Osteocyte (in vitro differentiated cells): ENCODE measurements around the gene SLC16A11. TPM values are rescaled to one million over a fixed set of nuclear protein-coding genes. Genes with fewer than 3 reads are reported as not detected.

Source experiments
- DNase-seq: peaks from one replicate; pipeline ENCODE4 v3.0.0; 2021; ENCODE audit warnings: mixed read lengths; ENCODE audit not compliant: unreplicated experiment; ENCODE audit errors: extremely low spot score
- H3K27ac Mint-ChIP-seq: one replicate; pipeline ENCODE4 v1.8.0; 2021; ENCODE audit warnings: mild to moderate bottlenecking, mixed read lengths; ENCODE audit not compliant: unreplicated experiment
- H3K27me3 Mint-ChIP-seq: one replicate; pipeline ENCODE4 v1.8.0; 2021; ENCODE audit warnings: mixed read lengths; ENCODE audit not compliant: unreplicated experiment
- H3K36me3 Mint-ChIP-seq: one replicate; pipeline ENCODE4 v1.8.0; 2021; ENCODE audit warnings: mixed read lengths; ENCODE audit not compliant: unreplicated experiment
- H3K4me1 Mint-ChIP-seq: one replicate; pipeline ENCODE4 v1.8.0; 2021; ENCODE audit warnings: mixed read lengths; ENCODE audit not compliant: unreplicated experiment
- H3K4me3 Mint-ChIP-seq: one replicate; pipeline ENCODE4 v1.8.0; 2021; ENCODE audit warnings: mild to moderate bottlenecking, moderate library complexity, mixed read lengths; ENCODE audit not compliant: unreplicated experiment
- H3K9me3 Mint-ChIP-seq: one replicate; pipeline ENCODE4 v1.8.0; 2021; ENCODE audit warnings: mixed read lengths; ENCODE audit not compliant: unreplicated experiment
- total RNA-seq: library from RNA; stranded (reverse); gene quantifications from 2 replicates; pipeline ENCODE4 v1.2.1, GENCODE V29; 2021
- TF ChIP-seq, protein P1 (sequence below): fragments of 200-600 bp; sonication (generic); IDR thresholded peaks from 2 replicates; pipeline ENCODE4 v1.5.0; 2021; ENCODE audit warnings: antibody characterized with exemption, mild to moderate bottlenecking, moderate library complexity

Gene SLC16A11
- total RNA-seq, 1 donor from 2014 or later = 0.75 TPM

DNA sequence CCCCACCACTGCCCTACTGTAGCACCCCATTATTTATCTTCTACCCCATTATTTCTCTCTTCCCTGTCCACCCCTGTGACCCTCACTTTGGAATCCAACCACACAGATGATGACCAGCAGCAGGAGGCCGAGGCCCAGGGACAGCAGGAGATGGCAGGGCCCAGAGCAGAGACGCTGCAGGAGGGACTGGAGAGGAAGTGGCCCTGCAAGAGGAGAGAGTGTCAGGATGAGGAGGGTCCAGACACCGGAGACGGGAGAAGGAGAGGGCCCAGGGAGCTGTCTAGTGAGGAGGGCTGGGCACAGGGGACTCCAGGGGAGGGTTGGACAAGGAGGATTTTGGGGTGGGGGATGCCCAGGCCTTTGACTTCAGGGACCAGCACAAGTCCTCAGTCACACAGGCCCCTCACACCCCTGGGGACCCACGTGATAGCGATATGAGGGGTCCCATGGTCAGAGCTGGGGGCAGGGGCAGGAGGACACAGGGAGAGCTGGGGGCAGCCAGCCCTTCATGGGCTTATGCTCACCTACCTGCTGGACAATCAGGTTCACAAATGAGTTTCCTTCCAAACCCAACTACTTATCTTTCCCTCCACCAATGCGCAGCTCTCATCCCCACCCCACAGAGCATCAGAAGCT lies 34.1 kb upstream of the SLC16A11 start:
- Mint-ChIP-seq H3K36me3 (no peaks in the 10 kb centered on the region), H3K27ac (no peak overlapping the region), H3K4me1 (no peaks in the 10 kb centered on the region), H3K27me3 (peaks cover 6% of the 10 kb centered on the region), H3K9me3 (no peaks in the 10 kb centered on the region), H3K4me3 (no peak overlapping the region)
- no peak for DNase-seq
- TF ChIP-seq, protein P1, sequence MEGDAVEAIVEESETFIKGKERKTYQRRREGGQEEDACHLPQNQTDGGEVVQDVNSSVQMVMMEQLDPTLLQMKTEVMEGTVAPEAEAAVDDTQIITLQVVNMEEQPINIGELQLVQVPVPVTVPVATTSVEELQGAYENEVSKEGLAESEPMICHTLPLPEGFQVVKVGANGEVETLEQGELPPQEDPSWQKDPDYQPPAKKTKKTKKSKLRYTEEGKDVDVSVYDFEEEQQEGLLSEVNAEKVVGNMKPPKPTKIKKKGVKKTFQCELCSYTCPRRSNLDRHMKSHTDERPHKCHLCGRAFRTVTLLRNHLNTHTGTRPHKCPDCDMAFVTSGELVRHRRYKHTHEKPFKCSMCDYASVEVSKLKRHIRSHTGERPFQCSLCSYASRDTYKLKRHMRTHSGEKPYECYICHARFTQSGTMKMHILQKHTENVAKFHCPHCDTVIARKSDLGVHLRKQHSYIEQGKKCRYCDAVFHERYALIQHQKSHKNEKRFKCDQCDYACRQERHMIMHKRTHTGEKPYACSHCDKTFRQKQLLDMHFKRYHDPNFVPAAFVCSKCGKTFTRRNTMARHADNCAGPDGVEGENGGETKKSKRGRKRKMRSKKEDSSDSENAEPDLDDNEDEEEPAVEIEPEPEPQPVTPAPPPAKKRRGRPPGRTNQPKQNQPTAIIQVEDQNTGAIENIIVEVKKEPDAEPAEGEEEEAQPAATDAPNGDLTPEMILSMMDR = no peak

DNA sequence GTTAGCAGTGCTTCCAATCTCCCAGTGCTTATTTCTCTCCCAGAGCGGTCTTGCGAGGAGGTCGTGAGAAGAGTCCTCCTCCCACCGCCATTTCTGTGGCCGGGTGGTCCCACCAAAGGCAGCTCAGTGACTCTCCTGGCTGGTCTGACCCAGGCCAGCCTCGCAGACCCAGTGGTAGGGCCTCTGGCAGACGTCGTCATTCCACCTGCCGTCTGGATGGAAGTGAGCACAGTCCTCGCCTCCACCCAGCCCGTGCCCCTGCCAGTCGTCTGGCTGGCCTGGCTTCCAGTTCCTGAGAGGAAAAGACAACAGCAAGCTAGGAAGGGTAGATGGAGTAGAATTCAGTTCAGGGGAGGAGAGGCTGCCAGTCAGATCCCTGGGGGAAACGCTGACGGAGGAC lies 31.0 kb upstream of the SLC16A11 start:
- TF ChIP-seq, protein P1 = no peak
- Mint-ChIP-seq H3K9me3 (no peaks in the 10 kb centered on the region), H3K36me3 (no peaks in the 10 kb centered on the region), H3K27me3 (peaks cover 17% of the 10 kb centered on the region), H3K27ac (no peak overlapping the region), H3K4me1 (no peaks in the 10 kb centered on the region), H3K4me3 (no peak overlapping the region)
- DNase-seq = no peak

DNA sequence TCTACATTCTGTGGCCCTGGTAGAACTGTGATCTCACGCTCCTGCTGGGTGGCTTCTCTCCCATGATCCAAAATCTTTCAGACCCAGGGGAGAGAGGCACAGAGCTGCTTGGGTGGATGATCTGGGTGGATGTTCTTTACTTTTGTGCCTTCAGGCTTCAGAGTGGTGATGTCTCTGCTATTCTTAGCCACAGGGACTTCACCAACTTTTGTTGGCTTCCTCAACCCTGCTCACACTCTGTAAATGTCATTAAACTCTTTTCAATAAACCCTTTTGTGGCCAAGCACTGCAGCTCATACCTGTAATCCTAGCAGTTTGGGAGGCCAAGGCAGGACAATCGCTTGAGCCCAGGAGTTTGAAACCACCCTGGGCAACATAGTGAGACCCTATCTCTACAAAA lies 28.5 kb upstream of the SLC16A11 start:
- Mint-ChIP-seq H3K4me3 (no peak overlapping the region), H3K27ac (no peak overlapping the region), H3K9me3 (peaks cover 9% of the 10 kb centered on the region), H3K27me3 (peaks cover 20% of the 10 kb centered on the region), H3K36me3 (no peaks in the 10 kb centered on the region), H3K4me1 (no peaks in the 10 kb centered on the region)
- no peak for DNase-seq
- TF ChIP-seq, protein P1 = no peak

DNA sequence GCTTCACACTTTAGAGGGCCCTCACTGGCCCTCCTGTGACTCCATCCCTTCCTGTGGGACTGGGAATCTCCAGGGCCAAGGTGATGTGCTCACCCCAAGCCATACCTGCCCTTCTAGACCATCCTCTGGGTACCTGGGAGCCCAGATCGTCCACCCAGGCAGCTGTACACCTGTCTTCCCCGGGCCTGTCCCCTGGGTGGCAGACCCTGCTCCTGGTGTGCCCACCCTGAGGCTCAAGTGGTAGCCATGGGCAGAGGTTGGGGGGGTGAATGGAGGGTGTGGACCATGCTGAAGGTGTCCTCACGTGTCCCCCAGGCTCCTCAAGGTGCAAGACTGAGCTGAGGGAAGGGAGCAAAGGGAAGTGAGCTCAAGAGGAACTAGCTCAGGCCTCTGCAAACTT lies 26.8 kb upstream of the SLC16A11 start:
- Mint-ChIP-seq H3K4me3 (no peak overlapping the region), H3K4me1 (no peaks in the 10 kb centered on the region), H3K27ac (no peak overlapping the region), H3K36me3 (no peaks in the 10 kb centered on the region), H3K9me3 (peaks cover 9% of the 10 kb centered on the region), H3K27me3 (peaks cover 24% of the 10 kb centered on the region)
- TF ChIP-seq, protein P1 = no peak
- no peak for DNase-seq

DNA sequence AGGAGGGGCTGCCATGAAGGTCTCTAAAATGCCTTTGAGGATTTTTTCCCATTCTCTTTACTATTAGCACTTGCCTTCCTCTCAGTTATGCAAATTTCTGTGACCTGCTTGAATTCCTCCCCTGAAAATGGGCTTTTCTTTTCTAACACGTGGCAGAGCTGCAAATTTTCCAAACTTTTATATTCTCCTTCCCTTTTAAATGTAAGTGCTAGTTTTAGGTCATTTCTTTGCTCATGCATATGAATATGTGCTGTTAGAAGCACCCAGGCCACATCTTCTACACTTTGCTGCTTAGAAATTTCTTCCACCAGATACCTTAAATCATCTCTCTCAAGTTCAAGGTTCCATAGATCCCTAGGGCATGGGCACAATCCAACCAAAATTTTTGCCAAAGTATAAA lies 24.4 kb upstream of the SLC16A11 start:
- H3K36me3 Mint-ChIP-seq = no peaks in the 10 kb centered on the region
- H3K9me3 Mint-ChIP-seq = peaks cover 9% of the 10 kb centered on the region
- peaks cover 32% of the 10 kb centered on the region for H3K27me3 Mint-ChIP-seq
- no peak overlapping the region for H3K27ac Mint-ChIP-seq
- H3K4me3 Mint-ChIP-seq = no peak overlapping the region
- no peak for DNase-seq
- TF ChIP-seq, protein P1 = no peak
- no peaks in the 10 kb centered on the region for H3K4me1 Mint-ChIP-seq
